ENCODE measurements around the gene SAE1.

The SAE1 gene

GRCh38 chr19:47253970-47254369 lies 123.3 kb downstream of the SAE1 start:
- Histone ChIP-seq H3K36me3 (ENCODE audit: insufficient read depth, low read length) (no peaks in the 10 kb centered on the region), H3K9ac (ENCODE audit: low read depth, low read length) (no peak overlapping the region), H3K9me3 (ENCODE audit: control insufficient read depth, insufficient read depth, low read length) (no peaks in the 10 kb centered on the region), H3K4me1 (ENCODE audit: insufficient read depth, low read length) (peaks cover 6% of the 10 kb centered on the region; the same call in 1 of the 2 replicates)

DNA sequence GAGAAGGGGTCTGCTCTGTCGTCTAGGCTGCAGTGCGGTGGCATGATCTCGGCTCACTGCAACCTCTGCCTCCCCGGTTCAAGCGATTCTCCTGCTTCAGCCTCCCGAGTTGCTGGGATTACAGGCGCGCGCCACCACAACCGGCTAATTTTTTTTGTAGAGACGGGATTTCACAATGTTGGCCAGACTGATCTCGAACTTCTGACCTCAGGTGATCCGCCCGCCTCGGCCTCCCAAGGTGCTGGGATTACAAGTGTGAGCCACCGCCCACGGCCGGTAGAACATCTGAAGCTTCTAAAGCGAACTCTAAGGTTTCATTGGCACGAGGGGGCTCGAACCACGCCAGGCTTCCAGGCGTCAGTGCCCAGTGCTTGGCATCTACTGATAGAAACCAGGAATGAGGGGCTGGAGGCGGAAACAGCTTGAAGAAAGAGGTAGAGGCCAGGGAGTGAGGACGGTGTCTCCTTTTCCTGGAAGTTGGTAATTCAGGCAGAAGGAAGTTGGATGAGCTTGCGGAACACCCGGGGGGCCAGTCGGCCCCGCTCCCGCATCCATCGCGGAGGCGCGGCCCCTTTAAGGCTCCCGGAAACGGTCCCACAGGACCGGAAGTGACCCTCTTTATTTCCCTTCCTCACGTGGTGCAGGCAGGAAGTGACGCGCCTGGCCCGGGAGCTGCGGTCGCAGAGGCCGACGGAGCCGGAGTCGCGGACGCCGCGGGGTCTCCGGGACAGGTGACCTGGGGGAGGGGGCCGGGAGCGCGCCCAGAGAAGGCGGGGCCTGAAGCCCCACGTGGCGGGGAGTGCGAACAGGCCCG lies 125.5 kb downstream of the SAE1 start, which contains the start of gene CCDC9:
CCDC9 (plus strand) TSS at position 647 of the 814 bp plus-strand sequence. CDS start 1,876 bp downstream, outside the sequence.
- Histone ChIP-seq H3K9me3 (ENCODE audit: control insufficient read depth, insufficient read depth, low read length) (no peaks in the 10 kb centered on the region), H3K4me1 (ENCODE audit: insufficient read depth, low read length) (peaks cover 6% of the 10 kb centered on the region; the same call in 1 of the 2 replicates), H3K9ac (ENCODE audit: low read depth, low read length) (peak within 1 kb of the TSS; percentile 86), H3K36me3 (ENCODE audit: insufficient read depth, low read length) (no peaks in the 10 kb centered on the region; the same call in 1 of the 2 replicates)

DNA sequence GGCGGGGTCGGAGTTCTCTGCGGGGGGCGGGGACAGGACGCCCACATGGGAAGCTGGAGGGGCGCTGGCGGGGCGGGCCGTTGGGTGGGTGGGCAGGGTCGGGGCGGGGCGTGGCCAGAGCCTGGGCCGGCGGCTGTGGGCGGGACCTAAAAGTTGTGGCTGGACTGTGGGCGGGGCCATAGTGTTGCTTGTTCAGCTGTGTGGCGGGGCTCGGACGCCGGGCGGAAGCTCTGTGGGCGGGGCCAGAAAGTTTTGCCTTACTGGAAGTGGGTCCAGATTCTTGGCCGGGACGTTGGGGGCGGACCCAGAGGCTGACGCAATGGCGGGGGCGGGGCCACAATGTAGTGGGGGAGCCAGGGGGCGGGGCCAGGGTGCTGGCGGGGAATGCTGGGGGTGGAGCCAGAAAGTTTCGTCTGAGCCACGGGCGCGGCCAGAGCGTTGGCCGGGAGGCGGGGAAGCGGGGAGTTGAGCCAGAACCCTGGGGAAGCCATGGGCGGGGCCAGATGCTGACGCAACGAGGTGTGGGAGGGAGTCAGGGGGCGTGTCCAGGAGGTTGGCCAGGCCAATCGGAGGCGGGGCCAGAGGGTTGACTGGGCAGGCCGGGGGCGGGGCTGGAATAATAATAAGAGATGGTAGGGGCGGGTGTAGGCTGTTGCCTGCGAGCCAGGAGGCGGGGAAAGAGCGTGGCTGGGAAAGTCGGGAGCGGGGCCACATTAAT lies 126.2 kb downstream of the SAE1 start:
- H3K36me3 ChIP-seq (ENCODE audit: insufficient read depth, low read length), result no peaks in the 10 kb centered on the region; the same call in 1 of the 2 replicates
- H3K4me1 ChIP-seq (ENCODE audit: insufficient read depth, low read length), result peaks cover 6% of the 10 kb centered on the region; the same call in 1 of the 2 replicates
- no peak overlapping the region; the same call in 1 of the 2 replicates for H3K9ac ChIP-seq (ENCODE audit: low read depth, low read length)
- no peaks in the 10 kb centered on the region for H3K9me3 ChIP-seq (ENCODE audit: control insufficient read depth, insufficient read depth, low read length)

GRCh38 chr19:47257411-47258169 lies 127.0 kb downstream of the SAE1 start:
- Histone ChIP-seq H3K9ac (ENCODE audit: low read depth, low read length) (peak overlapping the region; percentile 75), H3K9me3 (ENCODE audit: control insufficient read depth, insufficient read depth, low read length) (no peaks in the 10 kb centered on the region), H3K4me1 (ENCODE audit: insufficient read depth, low read length) (peaks cover 6% of the 10 kb centered on the region; the same call in 1 of the 2 replicates), H3K36me3 (ENCODE audit: insufficient read depth, low read length) (no peaks in the 10 kb centered on the region; the same call in 1 of the 2 replicates)

DNA sequence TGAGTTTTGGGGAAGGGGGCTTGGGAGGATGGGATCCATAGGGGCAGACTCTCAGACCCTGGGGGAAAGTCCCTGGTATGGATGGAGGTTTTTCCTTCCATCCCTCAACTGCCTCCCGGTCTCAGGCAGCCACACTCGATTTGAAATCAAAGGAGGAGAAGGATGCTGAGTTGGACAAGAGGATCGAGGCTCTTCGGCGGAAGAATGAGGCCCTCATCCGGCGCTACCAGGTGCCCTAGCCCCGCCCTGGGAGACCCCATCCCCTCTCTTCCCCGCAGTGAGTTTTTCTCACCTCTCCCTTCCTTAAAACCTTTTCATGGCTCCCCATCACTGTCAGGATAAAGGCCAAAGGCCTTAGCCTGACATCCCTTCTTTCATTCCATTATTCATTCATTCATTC lies 127.8 kb downstream of the SAE1 start:
- Histone ChIP-seq H3K4me1 (ENCODE audit: insufficient read depth, low read length) (peaks cover 6% of the 10 kb centered on the region; the same call in 1 of the 2 replicates), H3K9ac (ENCODE audit: low read depth, low read length) (peak overlapping the region; percentile 75), H3K9me3 (ENCODE audit: control insufficient read depth, insufficient read depth, low read length) (no peaks in the 10 kb centered on the region), H3K36me3 (ENCODE audit: insufficient read depth, low read length) (no peaks in the 10 kb centered on the region; the same call in 1 of the 2 replicates)

GRCh38 chr19:47258895-47259555 lies 128.4 kb downstream of the SAE1 start:
- H3K36me3 ChIP-seq (ENCODE audit: insufficient read depth, low read length), result no peaks in the 10 kb centered on the region; the same call in 1 of the 2 replicates
- H3K9me3 ChIP-seq (ENCODE audit: control insufficient read depth, insufficient read depth, low read length), result no peaks in the 10 kb centered on the region
- H3K4me1 ChIP-seq (ENCODE audit: insufficient read depth, low read length), result peaks cover 6% of the 10 kb centered on the region; the same call in 1 of the 2 replicates
- no peak overlapping the region for H3K9ac ChIP-seq (ENCODE audit: low read depth, low read length)
